Measurements from ENCODE around the gene MACROD2. TPM values are rescaled to one million over a fixed set of nuclear protein-coding genes. Genes with fewer than 3 reads are reported as not detected.
"Not testable (repeated sequence)": the region's sequence is repeated elsewhere in the genome, so short reads cannot be mapped to it uniquely, and the experiment has no call there.

MACROD2 gene
- total and polyA plus RNA-seq, 7 donors: 0.20 to 4.8 (median 0.87) TPM

GRCh38 chr20:14972690-14973089, 977.4 kb downstream of the MACROD2 start:
- Histone ChIP-seq H3K4me3 (no peak overlapping the region), H3K27ac (no peak overlapping the region), H3K27me3 (ENCODE audit: insufficient read depth in 3 of 3, low read length in 2 of 3) (no peaks in the 10 kb centered on the region), H3K36me3 (ENCODE audit: insufficient read depth in 1 of 2, low read depth in 1 of 2) (no peaks in the 10 kb centered on the region), H3K9me3 (no peaks in the 10 kb centered on the region), H3K4me1 (no peaks in the 10 kb centered on the region)
- intact Hi-C loops (cut with DNase I): no loop called here
- WGBS, 3 donors: 81 to 86% (median 85%) methylated on average over 2 of the region's 2 CpGs
- ATAC-seq (no peak), DNase-seq (no peak)
- TF ChIP-seq CTCF (IDR thresholded peaks at IDR 0.05): no peak

- Histone ChIP-seq H3K4me1 (no peaks in the 10 kb centered on the region), H3K36me3 (ENCODE audit: insufficient read depth in 1 of 2, low read depth in 1 of 2) (no peaks in the 10 kb centered on the region), H3K9me3 (no peaks in the 10 kb centered on the region), H3K4me3 (no peak overlapping the region), H3K27me3 (ENCODE audit: insufficient read depth in 3 of 3, low read length in 2 of 3) (no peaks in the 10 kb centered on the region), H3K27ac (no peak overlapping the region)
- intact Hi-C loops (cut with DNase I): no loop called here
- DNase-seq (no peak), ATAC-seq (no peak)
- TF ChIP-seq CTCF (IDR thresholded peaks at IDR 0.05): no peak
- WGBS, 3 donors: 55 to 61% (median 59%) methylated on average over 3 of the region's 3 CpGs
Measured at GRCh38 chr20:14979453-14979986, 984.2 kb downstream of the MACROD2 start.

GRCh38 chr20:14981486-14981885, 986.2 kb downstream of the MACROD2 start:
- H3K4me1 ChIP-seq; H3K27ac ChIP-seq; H3K27me3 ChIP-seq (ENCODE audit: insufficient read depth in 3 of 3, low read length in 2 of 3); ATAC-seq; H3K9me3 ChIP-seq; intact Hi-C loops (cut with DNase I); H3K36me3 ChIP-seq (ENCODE audit: insufficient read depth in 1 of 2, low read depth in 1 of 2); DNase-seq; H3K4me3 ChIP-seq: not testable (repeated sequence)
- 87 to 92% (median 89%) methylated on average over 3 of the region's 3 CpGs for WGBS, 3 donors

- WGBS, 3 donors: 96 to 100% (median 100%) methylated on average over 1 of the region's 1 CpG
Measured at GRCh38 chr20:14982324-14982723, 987.0 kb downstream of the MACROD2 start.

GRCh38 chr20:14984305-14984704, 989.0 kb downstream of the MACROD2 start:
- no peaks in the 10 kb centered on the region for H3K9me3 ChIP-seq
- H3K27me3 ChIP-seq (ENCODE audit: insufficient read depth in 3 of 3, low read length in 2 of 3): no peaks in the 10 kb centered on the region
- ATAC-seq (no peak), DNase-seq (no peak)
- H3K4me1 ChIP-seq: no peaks in the 10 kb centered on the region
- intact Hi-C loops (cut with DNase I): no loop called here
- no peaks in the 10 kb centered on the region for H3K36me3 ChIP-seq (ENCODE audit: insufficient read depth in 1 of 2, low read depth in 1 of 2)
- no peak overlapping the region for H3K27ac ChIP-seq
- 77 to 82% (median 81%) methylated on average over 3 of the region's 3 CpGs for WGBS, 3 donors
- no peak overlapping the region for H3K4me3 ChIP-seq
- no peak for TF ChIP-seq CTCF (IDR thresholded peaks at IDR 0.05)

More at GRCh38 chr20:14982324-14982723, 987.0 kb downstream of the MACROD2 start:
- H3K4me1 ChIP-seq; H3K27me3 ChIP-seq (ENCODE audit: insufficient read depth in 3 of 3, low read length in 2 of 3); H3K27ac ChIP-seq; H3K4me3 ChIP-seq; DNase-seq; intact Hi-C loops (cut with DNase I); ATAC-seq; H3K9me3 ChIP-seq; H3K36me3 ChIP-seq (ENCODE audit: insufficient read depth in 1 of 2, low read depth in 1 of 2): not testable (repeated sequence)

Measured in psoas muscle (tissue), 8 donors.